Gastrocnemius medialis (tissue), 4 donors: ENCODE measurements around the gene RAB19.

ENCODE experiments used
- CTCF ChIP-seq, 5 experiments: fragments of 450-650 bp in 3 of 5; fragments of 200-600 bp in 2 of 5; sonication (generic) in 2 of 5; IDR thresholded peaks in 4 of 5; conservative IDR thresholded peaks in 1 of 5; 1 replicate in 4 of 5; 2 replicates in 1 of 5; pipeline ENCODE4 v1.5.1; 2016 to 2019; ENCODE audit warnings: antibody characterized with exemption in 5 of 5, mild to moderate bottlenecking in 3 of 5, moderate library complexity in 3 of 5
- POLR2A ChIP-seq, 2 donors: fragments of 450-650 bp; IDR thresholded peaks; one replicate each; pipeline ENCODE4 v1.6.1; 2017; ENCODE audit warnings: antibody characterized with exemption in 2 of 2, mild to moderate bottlenecking in 2 of 2, moderate library complexity in 2 of 2

- TF ChIP-seq CTCF (IDR thresholded peaks at IDR 0.05 in 4 of 5, conservative IDR thresholded peaks at IDR 0.05 in 1 of 5) = no peak
- TF ChIP-seq POLR2A (IDR thresholded peaks at IDR 0.05) = no peak
These were observed 14.4 kb upstream of the RAB19 start for GRCh38 chr7:140389445-140389844.
